ENCODE data around the gene UNC119B. TPM values are rescaled to one million over a fixed set of nuclear protein-coding genes. Genes with fewer than 3 reads are reported as not detected.
A peak's percentile ranks its signal among the peaks of the same experiment; 100 is the strongest.

Gene UNC119B
- total RNA-seq, 1 donor from 2014 or later: 24.3 TPM

DNA sequence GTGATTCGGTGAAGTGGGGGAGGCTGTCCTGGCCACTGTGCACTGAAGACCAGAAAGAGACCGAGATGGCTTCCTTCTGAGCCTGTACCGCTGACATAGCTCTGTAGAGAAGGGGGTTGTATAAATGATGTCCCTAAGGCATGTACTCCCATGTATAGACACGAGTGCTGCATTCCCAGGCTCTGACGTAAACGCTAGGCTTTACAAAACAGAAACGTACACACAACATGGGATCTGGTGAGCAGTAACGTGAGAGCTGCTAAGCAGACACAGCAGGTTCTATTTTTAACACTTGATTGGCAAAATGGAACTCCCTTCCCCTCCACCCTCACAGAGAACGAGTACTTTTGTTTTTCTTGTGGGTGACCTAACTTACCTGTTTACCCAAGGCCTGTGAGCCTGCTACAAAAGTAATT is 51.3 kb downstream of the UNC119B start:
- Histone ChIP-seq H3K4me1 (ENCODE audit: insufficient read depth, low read length) (peaks cover 5% of the 10 kb centered on the region), H3K79me2 (ENCODE audit: insufficient read depth, low read length) (no peaks in the 10 kb centered on the region), H3K4me2 (ENCODE audit: low read length) (peak overlapping the region; percentile 32), H3K27ac (ENCODE audit: low read depth, low read length) (no peak overlapping the region), H3K9me3 (ENCODE audit: insufficient read depth, low read depth, low read length) (no peaks in the 10 kb centered on the region), H3K27me3 (ENCODE audit: insufficient read depth, low read length) (no peaks in the 10 kb centered on the region), H4K20me1 (ENCODE audit: insufficient read depth, low read length) (no peaks in the 10 kb centered on the region), H3K4me3 (ENCODE audit: insufficient read depth, low read depth, low read length) (no peak overlapping the region), H2AFZ (ENCODE audit: low read depth, low read length) (no peak overlapping the region), H3K36me3 (ENCODE audit: insufficient read depth, low read length) (peaks cover 9% of the 10 kb centered on the region), H3K9ac (ENCODE audit: low read length) (peak overlapping the region; percentile 20)
- peaks cover 30% of the 10 kb centered on the region for H3K36me3 Mint-ChIP-seq (ENCODE audit: low read depth, unreplicated experiment)
- no peak for FAIRE-seq
- DNase-seq (ENCODE audit: low read depth): peak; percentile 38
- H3K4me3 Mint-ChIP-seq (ENCODE audit: unreplicated experiment): no peak overlapping the region
- peaks cover 15% of the 10 kb centered on the region for H3K4me1 Mint-ChIP-seq (ENCODE audit: low read depth, unreplicated experiment)
- H3K27ac Mint-ChIP-seq (ENCODE audit: unreplicated experiment): peak overlapping the region; percentile 14
- H3K27me3 Mint-ChIP-seq (ENCODE audit: low read depth, unreplicated experiment): no peaks in the 10 kb centered on the region
- H3K9me3 Mint-ChIP-seq (ENCODE audit: unreplicated experiment): no peaks in the 10 kb centered on the region
- TF ChIP-seq CTCF (IDR thresholded peaks at IDR 0.05; ENCODE audit: insufficient read depth, low read depth, low read length): no peak
- TF ChIP-seq EZH2 (IDR thresholded peaks at IDR 0.05; ENCODE audit: insufficient read depth, low read length): no peak

GRCh38 chr12:120762086-120762485 is 51.8 kb downstream of the UNC119B start:
- Histone ChIP-seq H3K27ac (ENCODE audit: low read depth, low read length) (no peak overlapping the region), H3K9me3 (ENCODE audit: insufficient read depth, low read depth, low read length) (no peaks in the 10 kb centered on the region), H3K79me2 (ENCODE audit: insufficient read depth, low read length) (no peaks in the 10 kb centered on the region), H4K20me1 (ENCODE audit: insufficient read depth, low read length) (no peaks in the 10 kb centered on the region), H3K9ac (ENCODE audit: low read length) (peak overlapping the region; percentile 20), H3K36me3 (ENCODE audit: insufficient read depth, low read length) (peaks cover 15% of the 10 kb centered on the region), H3K4me1 (ENCODE audit: insufficient read depth, low read length) (peaks cover 5% of the 10 kb centered on the region), H2AFZ (ENCODE audit: low read depth, low read length) (no peak overlapping the region), H3K4me3 (ENCODE audit: insufficient read depth, low read depth, low read length) (no peak overlapping the region), H3K4me2 (ENCODE audit: low read length) (peak overlapping the region; percentile 32), H3K27me3 (ENCODE audit: insufficient read depth, low read length) (no peaks in the 10 kb centered on the region)
- peaks cover 36% of the 10 kb centered on the region for H3K36me3 Mint-ChIP-seq (ENCODE audit: low read depth, unreplicated experiment)
- no peaks in the 10 kb centered on the region for H3K27me3 Mint-ChIP-seq (ENCODE audit: low read depth, unreplicated experiment)
- H3K4me3 Mint-ChIP-seq (ENCODE audit: unreplicated experiment): no peak overlapping the region
- peak; percentile 12 for DNase-seq (ENCODE audit: low read depth)
- TF ChIP-seq EZH2 (IDR thresholded peaks at IDR 0.05; ENCODE audit: insufficient read depth, low read length) (no peak), CTCF (IDR thresholded peaks at IDR 0.05; ENCODE audit: insufficient read depth, low read depth, low read length) (no peak)
- no peak overlapping the region for H3K27ac Mint-ChIP-seq (ENCODE audit: unreplicated experiment)
- no peak for FAIRE-seq
- peaks cover 15% of the 10 kb centered on the region for H3K4me1 Mint-ChIP-seq (ENCODE audit: low read depth, unreplicated experiment)
- no peaks in the 10 kb centered on the region for H3K9me3 Mint-ChIP-seq (ENCODE audit: unreplicated experiment)

DNA sequence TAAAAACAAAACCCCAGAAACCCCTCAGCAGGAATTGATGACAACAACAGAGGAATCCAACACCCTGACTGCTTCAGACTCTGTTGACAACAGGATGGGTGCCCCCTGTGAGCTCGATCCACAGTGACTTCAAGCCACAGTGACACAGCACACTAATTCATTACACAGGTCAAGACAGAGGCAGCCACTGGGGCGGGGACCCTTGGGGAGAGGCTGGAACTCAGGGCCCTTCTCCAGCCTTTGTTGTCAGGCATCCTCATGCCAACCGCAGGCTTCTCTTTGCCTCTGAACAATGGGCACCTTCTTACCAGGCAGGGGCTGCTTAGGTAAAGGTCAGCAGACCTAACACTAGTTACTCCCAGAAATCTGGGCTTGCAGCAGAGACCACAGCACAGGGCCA is 53.0 kb downstream of the UNC119B start:
- DNase-seq (ENCODE audit: low read depth) (no peak), FAIRE-seq (no peak)
- Histone ChIP-seq H4K20me1 (ENCODE audit: insufficient read depth, low read length) (peaks cover 3% of the 10 kb centered on the region), H2AFZ (ENCODE audit: low read depth, low read length) (no peak overlapping the region), H3K79me2 (ENCODE audit: insufficient read depth, low read length) (no peaks in the 10 kb centered on the region), H3K4me1 (ENCODE audit: insufficient read depth, low read length) (peaks cover 5% of the 10 kb centered on the region), H3K4me2 (ENCODE audit: low read length) (no peak overlapping the region), H3K27me3 (ENCODE audit: insufficient read depth, low read length) (no peaks in the 10 kb centered on the region), H3K4me3 (ENCODE audit: insufficient read depth, low read depth, low read length) (no peak overlapping the region), H3K9me3 (ENCODE audit: insufficient read depth, low read depth, low read length) (no peaks in the 10 kb centered on the region), H3K27ac (ENCODE audit: low read depth, low read length) (no peak overlapping the region), H3K9ac (ENCODE audit: low read length) (no peak overlapping the region), H3K36me3 (ENCODE audit: insufficient read depth, low read length) (peaks cover 20% of the 10 kb centered on the region)
- Mint-ChIP-seq H3K36me3 (ENCODE audit: low read depth, unreplicated experiment) (peaks cover 41% of the 10 kb centered on the region), H3K4me3 (ENCODE audit: unreplicated experiment) (no peak overlapping the region), H3K4me1 (ENCODE audit: low read depth, unreplicated experiment) (peaks cover 15% of the 10 kb centered on the region), H3K9me3 (ENCODE audit: unreplicated experiment) (no peaks in the 10 kb centered on the region), H3K27ac (ENCODE audit: unreplicated experiment) (no peak overlapping the region), H3K27me3 (ENCODE audit: low read depth, unreplicated experiment) (no peaks in the 10 kb centered on the region)
- no peak for TF ChIP-seq CTCF (IDR thresholded peaks at IDR 0.05; ENCODE audit: insufficient read depth, low read depth, low read length)
- TF ChIP-seq EZH2 (IDR thresholded peaks at IDR 0.05; ENCODE audit: insufficient read depth, low read length): no peak
